Prostate gland (tissue), 2 donors: ENCODE measurements around the gene IFI16.

ENCODE experiments used
- CTCF ChIP-seq, 4 experiments: fragments of 200-600 bp in 2 of 4; fragments of 450-650 bp in 2 of 4; sonication (generic) in 2 of 4; IDR thresholded peaks; 1 replicate in 3 of 4; 2 replicates in 1 of 4; pipeline ENCODE4 v1.5.1; 2016 to 2019; ENCODE audit warnings: antibody characterized with exemption in 4 of 4, mild to moderate bottlenecking in 2 of 4, moderate library complexity in 2 of 4
- POLR2A ChIP-seq: fragments of 450-650 bp; IDR thresholded peaks from one replicate; pipeline ENCODE4 v1.6.1; 2016; ENCODE audit warnings: antibody characterized with exemption, mild to moderate bottlenecking

GRCh38 chr1:159098596-159098995 is 88.9 kb downstream of the IFI16 start:
- TF ChIP-seq CTCF (IDR thresholded peaks at IDR 0.05) (no peak), POLR2A (no peak)
